ENCODE results near the gene PTPN20.

GRCh38 chr10:47051741-47052238, 140.6 kb downstream of the PTPN20 start:
- TF ChIP-seq POLR2AphosphoS5 (IDR thresholded peaks at IDR 0.05), result no peak
- no peak for TF ChIP-seq CTCF (IDR thresholded peaks at IDR 0.05)
- no peak for TF ChIP-seq POLR2A (IDR thresholded peaks at IDR 0.05)
- TF ChIP-seq EP300 (IDR thresholded peaks at IDR 0.05), result no peak
